OCI-LY7 (cell line): ENCODE measurements around the gene ZDHHC22. TPM values are rescaled to one million over a fixed set of nuclear protein-coding genes. Genes with fewer than 3 reads are reported as not detected.

ENCODE experiments used
- BruUV-seq: library from RNA; stranded (reverse); fragments of 400-500 nt; replicated peaks from 2 replicates; lab custom pipeline; 2021; lab: Mats Ljungman, UMichigan
- CTCF ChIA-PET: fragments of 300-600 bp; sonication (Branson Sonifier 250); formaldehyde crosslinking; loops from one replicate; lab custom pipeline; 2022; ENCODE audit warnings: antibody characterized with exemption; ENCODE audit not compliant: unreplicated experiment; lab: Charles Lee
- POLR2A ChIA-PET: fragments of 300-600 bp; sonication (Branson Sonifier 250); formaldehyde crosslinking; loops from one replicate; lab custom pipeline; 2022; ENCODE audit warnings: antibody characterized with exemption; lab: Charles Lee
- DNase-seq: peaks from one replicate; pipeline ENCODE4 v3.0.0-alpha.2; 2015; ENCODE audit warnings: low spot score
- H2AFZ ChIP-seq: fragments of 200-600 bp; sonication (generic), shearing (Covaris generic); 2 replicates; pipeline ENCODE4 v1.6.1; 2014; ENCODE audit warnings: mild to moderate bottlenecking, antibody characterized with exemption, low read length, moderate library complexity
- H3K27ac ChIP-seq: fragments of 200-600 bp; sonication (generic); 2 replicates; pipeline ENCODE4 v1.5.1; 2014; ENCODE audit warnings: mixed run types, low read depth, mild to moderate bottlenecking, moderate library complexity, low read length, inconsistent platforms; ENCODE audit not compliant: poor library complexity, severe bottlenecking
- H3K36me3 ChIP-seq: fragments of 200-600 bp; sonication (generic); 2 replicates; pipeline ENCODE4 v1.6.1; 2014; ENCODE audit warnings: mild to moderate bottlenecking, antibody characterized with exemption, low read length, moderate library complexity, mixed read lengths; ENCODE audit not compliant: insufficient read depth
- H3K4me1 ChIP-seq: fragments of 200-600 bp; sonication (generic); 2 replicates; pipeline ENCODE4 v1.5.1; 2014; ENCODE audit warnings: mild to moderate bottlenecking, low read length; ENCODE audit not compliant: insufficient read depth, poor library complexity, severe bottlenecking
- H3K4me2 ChIP-seq: fragments of 200-600 bp; sonication (generic); 2 replicates; pipeline ENCODE4 v1.6.1; 2014; ENCODE audit warnings: mild to moderate bottlenecking, low read length
- H3K4me3 ChIP-seq: fragments of 200-600 bp; sonication (generic); 2 replicates; pipeline ENCODE4 v1.5.1; 2014; ENCODE audit warnings: mild to moderate bottlenecking, low read depth, low read length; ENCODE audit not compliant: poor library complexity, severe bottlenecking
- H3K79me2 ChIP-seq: fragments of 200-600 bp; sonication (generic); 2 replicates; pipeline ENCODE4 v1.6.1; 2016; ENCODE audit warnings: low read depth, mild to moderate bottlenecking, low read length, moderate library complexity, mixed read lengths; ENCODE audit not compliant: insufficient read depth
- H3K9me2 ChIP-seq: fragments of 200-600 bp; sonication (generic); 2 replicates; pipeline ENCODE4 v1.6.1; 2016; ENCODE audit warnings: mild to moderate bottlenecking, low read length, mixed read lengths; ENCODE audit not compliant: insufficient read depth
- H3K9me3 ChIP-seq: fragments of 200-600 bp; sonication (generic); 2 replicates; pipeline ENCODE4 v1.6.1; 2014; ENCODE audit warnings: mild to moderate bottlenecking, mixed run types, low read length, mixed read lengths
- H4K20me1 ChIP-seq: fragments of 200-600 bp; sonication (generic); 2 replicates; pipeline ENCODE4 v1.6.1; 2014; ENCODE audit warnings: mild to moderate bottlenecking, antibody characterized with exemption, low read length, moderate library complexity, mixed read lengths; ENCODE audit not compliant: insufficient read depth
- CTCF ChIP-seq: fragments of 200-600 bp; sonication (generic); conservative IDR thresholded peaks from 2 replicates; pipeline ENCODE4 v1.5.1; 2014; ENCODE audit warnings: mild to moderate bottlenecking, antibody characterized with exemption, low read length, moderate library complexity, mixed read lengths
- EZH2phosphoT487 ChIP-seq: fragments of 200-600 bp; sonication (generic); IDR thresholded peaks from 2 replicates; pipeline ENCODE4 v1.6.1; 2018; ENCODE audit warnings: low read depth, borderline replicate concordance, mild to moderate bottlenecking, mixed run types, antibody characterized with exemption, low read length, moderate library complexity, mixed read lengths
- intact Hi-C: fragments of 100-400 bp; cut with micrococcal nuclease; formaldehyde crosslinking; loops from one replicate; pipeline ENCODE4 v1.10.0; 2022; ENCODE audit not compliant: unreplicated experiment
- total RNA-seq, 2 experiments: library from RNA; depleted of rRNA in 1 of 2; stranded (reverse); fragments of >200 nt in 1 of 2; shearing (Covaris generic) in 1 of 2; gene quantifications; 2 replicates each; pipeline ENCODE4 v1.2.3, GENCODE V29; 2014 to 2022

Gene ZDHHC22
- total RNA-seq, 2 experiments from 2014 or later, result not detected

GRCh38 chr14:77154421-77154820, 12.8 kb upstream of the ZDHHC22 start:
- Histone ChIP-seq H3K27ac (no peak overlapping the region), H4K20me1 (no peaks in the 10 kb centered on the region), H3K4me2 (no peak overlapping the region), H3K4me3 (no peak overlapping the region), H3K9me3 (no peaks in the 10 kb centered on the region), H3K9me2 (no peaks in the 10 kb centered on the region), H3K36me3 (no peaks in the 10 kb centered on the region), H3K79me2 (no peaks in the 10 kb centered on the region), H3K4me1 (peaks cover 7% of the 10 kb centered on the region), H2AFZ (no peak overlapping the region)
- no peak for DNase-seq
- ChIA-PET POLR2A (interaction anchor here (0.6 kb wide), 1 partner anchor 436 kb away, joined by 6 read pairs; no protein-coding TSS in a partner anchor), CTCF (no interaction called here)
- BruUV-seq, result no TSS peak
- no peak for TF ChIP-seq EZH2phosphoT487
- intact Hi-C loops, result loop anchor here (5.0 to 10.0 kb wide), 3 partner anchors 57 to 398 kb away; partner anchors contain the start of gene CIPC

- no peaks in the 10 kb centered on the region for H3K36me3 ChIP-seq
- peaks cover 7% of the 10 kb centered on the region for H3K4me1 ChIP-seq
- intact Hi-C loops, result loop anchor here (5.0 to 10.0 kb wide), 3 partner anchors 57 to 398 kb away; partner anchors contain the start of gene CIPC
- DNase-seq, result no peak
- TF ChIP-seq CTCF, result no peak
- no peak for TF ChIP-seq EZH2phosphoT487
- H3K4me2 ChIP-seq, result no peak overlapping the region
- H3K79me2 ChIP-seq, result no peaks in the 10 kb centered on the region
- H3K9me2 ChIP-seq, result no peaks in the 10 kb centered on the region
- no peaks in the 10 kb centered on the region for H3K9me3 ChIP-seq
- H4K20me1 ChIP-seq, result no peaks in the 10 kb centered on the region
- H2AFZ ChIP-seq, result no peak overlapping the region
- H3K4me3 ChIP-seq, result no peak overlapping the region
- no peak overlapping the region for H3K27ac ChIP-seq
- no TSS peak for BruUV-seq
- POLR2A ChIA-PET, result interaction anchor here (1.1 kb wide), 1 partner anchor 162 kb away, joined by 3 read pairs; no protein-coding TSS in a partner anchor
- CTCF ChIA-PET, result interaction anchor here (1.6 kb wide), 1 partner anchor 60 kb away, joined by 6 read pairs; no protein-coding TSS in a partner anchor
These were observed 12.2 kb upstream of the ZDHHC22 start for GRCh38 chr14:77153802-77154201.

GRCh38 chr14:77151918-77152588, 10.5 kb upstream of the ZDHHC22 start:
- ChIA-PET CTCF (interaction anchor here (0.6 to 1.6 kb wide), 4 partner anchors 9 to 275 kb away, joined by 3 to 9 read pairs (median 5); no protein-coding TSS in a partner anchor), POLR2A (interaction anchor here (0.6 to 1.5 kb wide), 6 partner anchors 21 to 285 kb away, joined by 3 to 5 read pairs (median 3); no protein-coding TSS in a partner anchor)
- H3K79me2 ChIP-seq, result no peaks in the 10 kb centered on the region
- no peaks in the 10 kb centered on the region for H4K20me1 ChIP-seq
- H3K9me2 ChIP-seq, result no peaks in the 10 kb centered on the region
- peak overlapping the region; percentile 38; the same call in 1 of the 2 replicates for H2AFZ ChIP-seq
- no TSS peak for BruUV-seq
- no peak overlapping the region for H3K27ac ChIP-seq
- TF ChIP-seq EZH2phosphoT487 (no peak), CTCF (peak; percentile 67)
- peak; percentile 65 for DNase-seq
- H3K4me3 ChIP-seq, result no peak overlapping the region
- peaks cover 7% of the 10 kb centered on the region for H3K4me1 ChIP-seq
- intact Hi-C loops, result loop anchor here (1.0 to 10.0 kb wide), 6 partner anchors 29 to 400 kb away; partner anchors contain the start of genes CIPC and TMEM63C
- no peaks in the 10 kb centered on the region for H3K36me3 ChIP-seq
- H3K9me3 ChIP-seq, result no peaks in the 10 kb centered on the region
- no peak overlapping the region for H3K4me2 ChIP-seq
